Measurements from ENCODE around the gene HMGB3.

DNA sequence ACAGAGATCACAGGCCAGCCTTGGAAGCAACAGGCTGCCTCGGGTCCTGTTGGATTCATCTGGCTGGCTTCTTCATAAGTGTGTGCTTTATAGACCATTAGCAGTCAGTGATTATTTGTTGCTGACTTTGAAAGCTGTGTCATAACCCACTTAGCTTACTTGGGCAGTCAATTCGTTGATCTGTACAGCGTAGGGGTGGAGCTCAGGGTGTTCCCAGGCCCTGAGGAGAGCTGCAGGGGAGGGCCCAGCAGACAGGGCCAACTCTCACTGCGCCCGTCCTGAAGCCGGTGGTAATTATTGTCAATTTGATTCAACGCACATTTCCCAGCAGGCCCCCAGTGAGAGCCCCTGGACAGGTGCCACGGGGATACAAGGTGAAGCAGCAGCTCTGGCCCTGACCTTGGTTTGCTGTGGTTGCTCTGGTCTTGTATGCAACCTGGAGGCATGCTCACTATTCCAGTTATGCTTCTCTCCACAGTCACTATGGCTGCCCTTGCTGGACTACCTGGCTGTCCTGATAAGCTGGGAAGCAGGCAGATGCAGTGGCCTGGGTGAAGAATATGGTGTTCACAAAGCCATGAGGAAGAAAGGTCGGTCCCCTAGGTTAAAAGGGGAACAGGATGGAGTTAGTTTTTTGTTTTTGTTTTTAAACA, 40.1 kb upstream of the HMGB3 start:
- TF ChIP-seq CTCF (IDR thresholded peaks at IDR 0.05; ENCODE audit: low read depth, low read length, missing input control) (no peak), RAD21 (IDR thresholded peaks at IDR 0.05) (no peak), YY1 (IDR thresholded peaks at IDR 0.05) (no peak), SP1 (IDR thresholded peaks at IDR 0.05) (no peak), TAF1 (conservative IDR thresholded peaks at IDR 0.05) (no peak), NR2F2 (IDR thresholded peaks at IDR 0.05) (no peak), FOXA2 (IDR thresholded peaks at IDR 0.05) (no peak), FOXA1 (IDR thresholded peaks at IDR 0.05) (no peak), ATF3 (IDR thresholded peaks at IDR 0.05) (no peak)
- TF ChIP-seq, protein P1, sequence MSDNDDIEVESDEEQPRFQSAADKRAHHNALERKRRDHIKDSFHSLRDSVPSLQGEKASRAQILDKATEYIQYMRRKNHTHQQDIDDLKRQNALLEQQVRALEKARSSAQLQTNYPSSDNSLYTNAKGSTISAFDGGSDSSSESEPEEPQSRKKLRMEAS (IDR thresholded peaks at IDR 0.05) = no peak
- TF ChIP-seq, protein P2, sequence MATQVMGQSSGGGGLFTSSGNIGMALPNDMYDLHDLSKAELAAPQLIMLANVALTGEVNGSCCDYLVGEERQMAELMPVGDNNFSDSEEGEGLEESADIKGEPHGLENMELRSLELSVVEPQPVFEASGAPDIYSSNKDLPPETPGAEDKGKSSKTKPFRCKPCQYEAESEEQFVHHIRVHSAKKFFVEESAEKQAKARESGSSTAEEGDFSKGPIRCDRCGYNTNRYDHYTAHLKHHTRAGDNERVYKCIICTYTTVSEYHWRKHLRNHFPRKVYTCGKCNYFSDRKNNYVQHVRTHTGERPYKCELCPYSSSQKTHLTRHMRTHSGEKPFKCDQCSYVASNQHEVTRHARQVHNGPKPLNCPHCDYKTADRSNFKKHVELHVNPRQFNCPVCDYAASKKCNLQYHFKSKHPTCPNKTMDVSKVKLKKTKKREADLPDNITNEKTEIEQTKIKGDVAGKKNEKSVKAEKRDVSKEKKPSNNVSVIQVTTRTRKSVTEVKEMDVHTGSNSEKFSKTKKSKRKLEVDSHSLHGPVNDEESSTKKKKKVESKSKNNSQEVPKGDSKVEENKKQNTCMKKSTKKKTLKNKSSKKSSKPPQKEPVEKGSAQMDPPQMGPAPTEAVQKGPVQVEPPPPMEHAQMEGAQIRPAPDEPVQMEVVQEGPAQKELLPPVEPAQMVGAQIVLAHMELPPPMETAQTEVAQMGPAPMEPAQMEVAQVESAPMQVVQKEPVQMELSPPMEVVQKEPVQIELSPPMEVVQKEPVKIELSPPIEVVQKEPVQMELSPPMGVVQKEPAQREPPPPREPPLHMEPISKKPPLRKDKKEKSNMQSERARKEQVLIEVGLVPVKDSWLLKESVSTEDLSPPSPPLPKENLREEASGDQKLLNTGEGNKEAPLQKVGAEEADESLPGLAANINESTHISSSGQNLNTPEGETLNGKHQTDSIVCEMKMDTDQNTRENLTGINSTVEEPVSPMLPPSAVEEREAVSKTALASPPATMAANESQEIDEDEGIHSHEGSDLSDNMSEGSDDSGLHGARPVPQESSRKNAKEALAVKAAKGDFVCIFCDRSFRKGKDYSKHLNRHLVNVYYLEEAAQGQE (IDR thresholded peaks at IDR 0.05) = no peak

All from liver (tissue), 3 donors.